ENCODE measurements around the gene GNAQ. TPM values are rescaled to one million over a fixed set of nuclear protein-coding genes. Genes with fewer than 3 reads are reported as not detected.

The GNAQ gene
- total and polyA plus RNA-seq, 2 of the 13 experiments (the other 11 are each of a cell fraction or from before 2014, with no cell fraction given), result 16.5 to 17.7 TPM

GRCh38 chr9:78064075-78064474, 32.5 kb upstream of the GNAQ start:
- Histone ChIP-seq H4K20me1 (ENCODE audit: insufficient read depth, low read length) (no peaks in the 10 kb centered on the region), H3K36me3 (replicated peaks in 1 of 2; ENCODE audit: control insufficient read depth in 1 of 2, insufficient read depth in 2 of 2, low read length in 2 of 2) (no peaks in the 10 kb centered on the region), H3K4me1 (ENCODE audit: insufficient read depth, low read length) (no peaks in the 10 kb centered on the region), H3K9ac (ENCODE audit: insufficient read depth, low read depth, low read length) (no peak overlapping the region), H3K27me3 (ENCODE audit: control insufficient read depth in 1 of 2, insufficient read depth in 2 of 2, low read length in 2 of 2) (no peaks in the 10 kb centered on the region), H3K27ac (ENCODE audit: extremely low read length, insufficient read depth, low read length) (no peak overlapping the region), H2AFZ (ENCODE audit: low read length) (no peak overlapping the region), H3K79me2 (ENCODE audit: insufficient read depth, low read length) (no peaks in the 10 kb centered on the region), H3K4me3 (replicated peaks in 1 of 3; ENCODE audit: insufficient read depth in 1 of 3, low read depth in 2 of 3, low read length in 3 of 3) (no peak overlapping the region), H3K9me3 (ENCODE audit: low read length) (no peaks in the 10 kb centered on the region), H3K4me2 (ENCODE audit: low read depth, low read length) (no peak overlapping the region)
- WGBS (ENCODE audit: low lambda C conversion rate), result 3% methylated on average over 2 of the region's 3 CpGs
- no TSS peak for BruUV-seq (replicated peaks)
- in situ Hi-C loops (cut with HindIII; ENCODE audit: extremely low pct_ligation_motif_present, low pct_unique_long_range_greater_than_20kb) (no loop called here), intact Hi-C loops (cut with micrococcal nuclease; ENCODE audit: unreplicated experiment) (no loop called here)
- FAIRE-seq, result no peak
- no peak for ATAC-seq
- no peak for DNase-seq (ENCODE audit: low spot score)
- POLR2A ChIA-PET, result no interaction called here
- CTCF ChIA-PET (ENCODE audit: low intra/inter-chr PET ratio, low total read pairs), result no interaction called here
- no peak for TF ChIP-seq GATAD2A (CRISPR knock-in tag; IDR thresholded peaks at IDR 0.05)
- TF ChIP-seq EEA1 (CRISPR knock-in tag; IDR thresholded peaks at IDR 0.05; ENCODE audit: borderline replicate concordance), result no peak
- TF ChIP-seq NR1H2 (CRISPR knock-in tag; IDR thresholded peaks at IDR 0.05; ENCODE audit: borderline replicate concordance, low read depth), result no peak
- TF ChIP-seq EED (CRISPR knock-in tag; IDR thresholded peaks at IDR 0.05), result no peak
- no peak for TF ChIP-seq KAT8 (CRISPR knock-in tag; IDR thresholded peaks at IDR 0.05)
- TF ChIP-seq ARNT (IDR thresholded peaks at IDR 0.05), result no peak

- Histone ChIP-seq H4K20me1 (ENCODE audit: insufficient read depth, low read length) (no peaks in the 10 kb centered on the region), H3K9ac (ENCODE audit: insufficient read depth, low read depth, low read length) (no peak overlapping the region), H3K4me3 (replicated peaks in 1 of 3; ENCODE audit: insufficient read depth in 1 of 3, low read depth in 2 of 3, low read length in 3 of 3) (no peak overlapping the region), H3K36me3 (replicated peaks in 1 of 2; ENCODE audit: control insufficient read depth in 1 of 2, insufficient read depth in 2 of 2, low read length in 2 of 2) (no peaks in the 10 kb centered on the region), H3K4me2 (ENCODE audit: low read depth, low read length) (no peak overlapping the region), H3K79me2 (ENCODE audit: insufficient read depth, low read length) (no peaks in the 10 kb centered on the region), H3K4me1 (ENCODE audit: insufficient read depth, low read length) (no peaks in the 10 kb centered on the region), H2AFZ (ENCODE audit: low read length) (no peak overlapping the region), H3K27ac (ENCODE audit: extremely low read length, insufficient read depth, low read length) (no peak overlapping the region), H3K9me3 (ENCODE audit: low read length) (no peaks in the 10 kb centered on the region), H3K27me3 (ENCODE audit: control insufficient read depth in 1 of 2, insufficient read depth in 2 of 2, low read length in 2 of 2) (no peaks in the 10 kb centered on the region)
- TF ChIP-seq CEBPB (IDR thresholded peaks at IDR 0.05; ENCODE audit: borderline replicate concordance, low read depth, low read length) (peak; percentile 21; the same call in 1 of the 2 replicates), EHMT2 (IDR thresholded peaks at IDR 0.05; ENCODE audit: borderline replicate concordance, low read depth, low read length) (no peak)
- DNase-seq (ENCODE audit: low spot score), result no peak
- intact Hi-C loops (cut with micrococcal nuclease; ENCODE audit: unreplicated experiment) (no loop called here), in situ Hi-C loops (cut with HindIII; ENCODE audit: extremely low pct_ligation_motif_present, low pct_unique_long_range_greater_than_20kb) (no loop called here)
- no peak for ATAC-seq
- ChIA-PET CTCF (ENCODE audit: low intra/inter-chr PET ratio, low total read pairs) (no interaction called here), POLR2A (no interaction called here)
- no TSS peak for BruUV-seq (replicated peaks)
- WGBS (ENCODE audit: low lambda C conversion rate), result 11% methylated on average over 3 of the region's 3 CpGs
- no peak for FAIRE-seq
Observed at GRCh38 chr9:78062710-78063109, 31.1 kb upstream of the GNAQ start.

All from HepG2 (cell line).